Activated CD4-positive, alpha-beta T cell treated with anti-CD3 and anti-CD28 coated beads, Interleukin-2, amount 50 U/mL, for 48 hours (primary cell): ENCODE measurements around the gene UPF2.

Source experiments
- DNase-seq, 2 experiments: peaks; one replicate each; pipeline ENCODE4 v3.0.0-alpha.2; 2020

Gene UPF2

GRCh38 chr10:11881477-11882417 is 160.9 kb downstream of the UPF2 start:
- DNase-seq, result no peak

- no peak for DNase-seq
These were observed 161.6 kb downstream of the UPF2 start for GRCh38 chr10:11881030-11881476.

- no peak for DNase-seq
These were observed 162.2 kb downstream of the UPF2 start for GRCh38 chr10:11880151-11881029.

- no peak for DNase-seq
These were observed 163.1 kb downstream of the UPF2 start for GRCh38 chr10:11879387-11880094.

- no peak for DNase-seq
These were observed 163.8 kb downstream of the UPF2 start for GRCh38 chr10:11878776-11879175.

- no peak for DNase-seq
These were observed 165.1 kb downstream of the UPF2 start for GRCh38 chr10:11877591-11877905.

GRCh38 chr10:11876805-11877590 is 165.6 kb downstream of the UPF2 start:
- DNase-seq, result no peak

- no peak for DNase-seq
These were observed 166.3 kb downstream of the UPF2 start for GRCh38 chr10:11876324-11876723.

- DNase-seq, result no peak
These were observed 166.9 kb downstream of the UPF2 start for GRCh38 chr10:11875494-11876281.

GRCh38 chr10:11874568-11875493 is 167.8 kb downstream of the UPF2 start:
- peak; percentile 34 to 50 for DNase-seq

- no peak for DNase-seq
These were observed 171.1 kb downstream of the UPF2 start for GRCh38 chr10:11871466-11871865.

- DNase-seq, result no peak
These were observed 171.7 kb downstream of the UPF2 start for GRCh38 chr10:11870900-11871400.

GRCh38 chr10:11870461-11870780 is 172.2 kb downstream of the UPF2 start:
- DNase-seq, result no peak
